ENCODE results near the gene MAPK8.

Gene MAPK8

DNA sequence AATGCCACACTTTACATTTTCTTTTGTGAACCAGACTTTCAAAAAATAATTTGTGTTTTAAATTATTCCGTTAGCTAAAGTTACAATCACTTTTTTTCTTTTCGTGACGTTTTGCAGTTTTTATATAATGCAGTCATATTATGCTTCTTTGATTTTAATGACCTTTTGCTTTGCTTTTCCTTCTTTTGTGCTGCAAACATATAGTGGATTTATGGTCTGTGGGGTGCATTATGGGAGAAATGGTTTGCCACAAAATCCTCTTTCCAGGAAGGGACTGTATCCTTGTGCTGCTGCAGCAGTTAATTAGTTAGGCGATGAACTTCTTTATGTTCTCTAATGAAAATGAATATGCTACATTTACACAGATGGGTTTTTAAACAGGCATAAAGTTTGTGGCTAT, 117.4 kb downstream of the MAPK8 start:
- no peak for DNase-seq

DNA sequence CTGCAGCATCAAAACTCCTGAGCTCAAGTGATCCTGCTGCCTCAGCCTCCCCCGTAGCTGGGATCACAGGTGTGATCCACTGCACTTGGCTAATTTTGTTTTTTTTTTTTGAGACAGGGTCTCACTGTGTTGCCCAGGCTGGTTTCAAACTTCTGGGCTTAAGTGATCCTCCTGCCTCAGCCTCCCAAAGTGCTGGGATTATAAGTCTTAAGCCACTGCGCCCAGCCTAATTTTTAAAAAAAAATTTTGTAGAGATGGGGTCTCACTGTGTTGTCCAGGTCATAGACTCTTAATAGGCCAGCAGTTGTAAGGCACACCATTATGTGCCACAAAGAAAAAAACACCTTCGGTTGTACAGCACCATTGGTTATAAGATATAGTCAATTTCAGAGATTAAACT, 122.4 kb downstream of the MAPK8 start:
- DNase-seq = no peak

DNA sequence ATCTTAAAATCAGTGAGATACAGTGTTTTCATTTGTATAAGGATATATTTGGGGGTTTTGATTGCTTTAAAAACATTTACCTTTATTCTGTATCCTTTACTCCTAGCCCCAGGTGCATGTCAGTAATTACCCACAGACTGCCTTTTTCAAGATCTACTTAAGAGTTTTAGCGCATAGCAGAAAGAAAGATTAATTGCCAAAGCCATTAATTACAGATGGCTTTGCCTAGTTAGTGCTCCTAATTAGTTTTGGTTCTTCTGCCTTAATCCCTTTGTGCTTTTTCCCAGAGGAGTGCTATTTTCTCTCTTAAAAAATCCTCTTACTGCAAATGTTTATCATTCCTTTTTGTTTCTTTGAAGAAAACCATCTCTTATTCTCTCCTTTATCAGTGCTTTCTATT, 122.8 kb downstream of the MAPK8 start:
- no peak for DNase-seq

GRCh38 chr10:48430402-48430993, 124.0 kb downstream of the MAPK8 start:
- DNase-seq = no peak

DNA sequence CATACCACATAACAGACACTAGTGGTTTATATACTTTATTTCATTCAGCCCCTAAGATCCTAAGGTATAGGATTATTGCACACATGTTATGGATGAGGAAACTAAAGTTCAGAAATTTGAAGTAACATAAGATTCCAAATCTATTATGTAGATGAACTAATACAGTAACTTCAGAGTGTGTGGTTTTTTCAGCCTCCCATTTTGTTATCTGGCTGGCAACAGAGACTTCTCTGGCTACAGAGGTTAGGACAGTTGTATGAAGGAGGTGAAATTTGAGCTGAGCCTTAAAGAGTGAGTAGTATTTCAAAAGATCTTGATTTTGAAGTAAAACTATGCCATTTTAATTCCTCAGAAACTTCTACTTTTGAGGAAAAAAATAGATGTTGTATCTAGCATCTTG, 125.4 kb downstream of the MAPK8 start:
- no peak for DNase-seq

DNA sequence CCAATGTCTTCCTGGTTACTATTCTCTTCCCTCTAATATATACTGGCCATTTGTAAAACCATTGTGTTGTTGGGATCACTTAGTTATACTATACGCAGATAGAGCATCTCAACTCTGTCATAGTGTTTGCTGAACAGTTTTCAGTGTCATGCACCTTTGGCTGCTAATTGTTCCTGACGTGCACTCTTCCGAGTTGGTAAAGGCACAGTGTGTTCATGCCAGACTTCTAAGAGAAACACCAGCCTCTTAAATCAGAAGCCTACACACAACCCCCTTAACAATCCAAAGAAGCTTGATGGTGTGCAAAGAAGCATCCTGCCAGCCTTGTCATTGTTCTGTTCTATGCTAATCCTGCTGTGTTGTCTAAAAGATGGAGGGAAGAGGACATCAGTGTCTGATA, 131.1 kb downstream of the MAPK8 start:
- no peak for DNase-seq

DNA sequence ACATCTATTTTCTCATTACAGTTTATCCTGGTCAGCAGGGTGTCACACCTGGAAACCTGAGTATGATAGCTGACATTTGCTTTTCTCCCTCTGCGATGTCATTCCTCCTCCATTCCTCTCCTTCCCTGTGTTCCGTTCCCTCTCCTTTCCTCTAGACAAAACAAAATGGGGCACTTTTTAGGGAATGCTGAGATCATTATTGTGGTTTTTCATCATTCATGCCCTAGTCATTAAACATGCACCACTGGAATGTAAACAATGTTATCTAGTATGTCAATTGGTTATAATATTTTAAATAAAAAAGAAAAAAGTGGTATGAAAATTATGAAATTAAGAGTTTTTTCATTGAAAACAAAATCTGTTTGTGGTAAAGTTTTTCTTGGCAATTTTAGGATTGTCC, 132.6 kb downstream of the MAPK8 start:
- no peak for DNase-seq

- DNase-seq = peak; percentile 48
These were observed 133.1 kb downstream of the MAPK8 start for GRCh38 chr10:48439581-48440041.

DNA sequence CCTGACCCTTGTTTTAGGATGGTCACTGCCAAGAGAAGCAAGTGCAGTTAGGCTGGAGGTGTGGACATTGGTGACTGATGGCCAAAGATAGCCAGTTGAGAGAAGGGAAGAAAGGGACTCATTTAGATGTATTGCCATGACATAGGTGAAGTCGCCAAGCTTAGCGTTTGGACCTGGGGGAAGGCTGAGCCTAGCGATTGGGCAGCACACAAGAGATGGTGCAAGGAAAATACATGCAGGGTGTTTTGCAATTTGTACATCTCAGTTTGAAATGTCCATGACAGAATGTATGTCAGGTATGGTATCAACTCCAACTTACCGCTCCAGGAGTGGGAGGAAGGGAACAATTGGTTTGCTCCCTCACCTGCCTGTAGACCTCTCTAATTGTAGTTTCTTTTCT, 134.3 kb downstream of the MAPK8 start:
- no peak for DNase-seq

- DNase-seq = no peak
These were observed 135.8 kb downstream of the MAPK8 start for GRCh38 chr10:48442090-48442808.

- no peak for DNase-seq
These were observed 136.3 kb downstream of the MAPK8 start for GRCh38 chr10:48442809-48443177.

- DNase-seq = peak; percentile 32
These were observed 137.8 kb downstream of the MAPK8 start for GRCh38 chr10:48444266-48444665.

DNA sequence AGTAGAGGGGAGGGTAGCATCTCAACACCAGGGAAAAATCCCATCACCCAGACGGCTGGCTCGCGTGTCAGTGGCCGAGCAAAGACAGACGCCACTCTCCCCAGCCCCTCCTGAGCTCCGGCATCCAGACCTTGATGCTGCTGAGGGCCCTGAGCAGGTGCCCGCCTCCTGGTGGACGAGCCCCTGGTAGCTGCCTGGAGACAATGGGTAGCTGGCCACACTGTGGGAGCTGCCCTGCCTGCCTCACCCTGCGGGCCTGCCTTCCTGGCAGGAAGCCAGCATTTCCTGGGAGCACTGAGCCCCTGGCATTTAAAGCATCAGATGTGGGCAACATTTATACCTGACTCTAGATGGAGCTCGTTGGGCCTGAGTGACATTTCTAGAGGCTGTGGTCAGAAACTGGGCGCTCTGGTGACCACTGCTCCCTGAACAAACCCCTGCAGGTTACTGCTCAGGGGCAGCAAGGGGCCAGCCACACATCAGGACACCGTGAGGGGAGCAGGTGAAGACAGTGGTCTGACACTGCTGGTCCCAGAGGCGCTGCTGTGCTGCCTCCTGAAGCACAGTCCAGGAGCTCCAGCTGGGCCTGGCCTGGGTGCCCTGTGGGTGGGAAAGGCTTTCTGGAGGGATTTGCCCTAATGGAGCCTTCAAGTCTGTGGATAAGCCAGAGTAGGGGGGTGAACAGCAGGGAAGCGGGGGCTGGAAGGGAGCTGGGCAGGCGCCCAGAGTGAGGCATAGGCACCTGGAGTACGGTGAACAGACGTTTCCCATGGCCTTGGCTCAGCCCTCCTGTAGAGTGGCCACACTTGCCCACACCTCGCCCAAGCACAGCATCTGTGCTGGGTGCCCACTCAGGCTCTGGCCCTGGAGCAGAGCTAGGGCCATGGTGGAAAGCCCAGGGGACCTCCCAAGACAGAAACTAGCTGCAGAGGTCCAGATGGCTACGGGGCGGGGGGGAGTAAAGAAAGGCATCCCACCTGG, 138.7 kb downstream of the MAPK8 start:
- peak; percentile 48 for DNase-seq

GRCh38 chr10:48445932-48446331, 139.5 kb downstream of the MAPK8 start:
- peak; percentile 1 for DNase-seq

- no peak for DNase-seq
These were observed 140.3 kb downstream of the MAPK8 start for GRCh38 chr10:48446785-48447184.

- DNase-seq = no peak
These were observed 141.1 kb downstream of the MAPK8 start for GRCh38 chr10:48447356-48448215.

DNA sequence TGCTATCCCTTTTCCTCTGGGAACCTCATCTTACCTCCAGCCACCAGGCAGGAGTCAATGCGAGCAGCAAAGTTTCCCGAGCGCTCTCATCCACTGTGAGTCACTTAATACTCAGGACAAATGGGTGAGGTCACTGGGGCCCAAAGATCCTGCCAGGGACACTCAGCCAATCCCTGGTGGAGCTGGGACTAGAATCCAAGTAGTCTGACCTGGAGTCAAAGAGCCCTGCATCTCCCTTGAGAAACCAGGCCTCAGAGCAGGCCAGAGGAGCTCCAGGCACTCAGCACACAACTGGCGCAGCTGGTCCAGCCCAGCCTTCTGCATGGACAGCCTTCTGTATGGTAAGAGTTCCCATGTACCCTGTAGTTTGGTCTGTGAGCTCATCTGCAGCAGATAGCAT, 142.3 kb downstream of the MAPK8 start:
- no peak for DNase-seq

GRCh38 chr10:48449501-48450232, 143.2 kb downstream of the MAPK8 start:
- DNase-seq = peak; percentile 2

DNA sequence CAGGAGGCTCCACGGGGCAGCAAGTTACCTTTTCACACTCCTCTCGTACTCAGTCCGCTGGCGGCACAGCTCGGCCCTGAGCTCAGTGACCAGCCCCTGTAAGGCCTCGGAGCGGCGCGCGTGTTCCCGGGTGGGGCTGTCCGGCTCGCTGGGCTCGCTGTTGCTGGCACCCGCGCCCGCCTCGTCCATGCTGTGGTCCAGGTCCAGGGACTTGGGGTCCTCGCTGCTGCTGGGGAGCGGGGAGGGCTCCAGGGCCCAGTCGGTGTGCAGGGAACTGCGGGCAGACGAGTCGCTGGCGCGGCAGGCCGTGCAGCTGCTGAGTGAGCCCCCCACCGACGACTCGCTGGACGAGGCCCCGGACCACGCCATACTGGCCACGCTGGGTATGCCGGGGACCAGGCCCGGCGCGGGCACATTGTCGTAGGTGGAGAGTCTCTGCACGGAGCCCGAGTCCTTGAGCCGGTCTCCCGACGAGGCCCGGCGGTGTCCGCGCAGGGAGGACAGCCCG, 143.8 kb downstream of the MAPK8 start:
- DNase-seq = no peak

- DNase-seq = no peak
These were observed 144.4 kb downstream of the MAPK8 start for GRCh38 chr10:48450741-48451466.
